ENCODE results near the gene ORAI1.
"Not testable (repeated sequence)": the region's sequence is repeated elsewhere in the genome, so short reads cannot be mapped to it uniquely, and the experiment has no call there.

The ORAI1 gene

DNA sequence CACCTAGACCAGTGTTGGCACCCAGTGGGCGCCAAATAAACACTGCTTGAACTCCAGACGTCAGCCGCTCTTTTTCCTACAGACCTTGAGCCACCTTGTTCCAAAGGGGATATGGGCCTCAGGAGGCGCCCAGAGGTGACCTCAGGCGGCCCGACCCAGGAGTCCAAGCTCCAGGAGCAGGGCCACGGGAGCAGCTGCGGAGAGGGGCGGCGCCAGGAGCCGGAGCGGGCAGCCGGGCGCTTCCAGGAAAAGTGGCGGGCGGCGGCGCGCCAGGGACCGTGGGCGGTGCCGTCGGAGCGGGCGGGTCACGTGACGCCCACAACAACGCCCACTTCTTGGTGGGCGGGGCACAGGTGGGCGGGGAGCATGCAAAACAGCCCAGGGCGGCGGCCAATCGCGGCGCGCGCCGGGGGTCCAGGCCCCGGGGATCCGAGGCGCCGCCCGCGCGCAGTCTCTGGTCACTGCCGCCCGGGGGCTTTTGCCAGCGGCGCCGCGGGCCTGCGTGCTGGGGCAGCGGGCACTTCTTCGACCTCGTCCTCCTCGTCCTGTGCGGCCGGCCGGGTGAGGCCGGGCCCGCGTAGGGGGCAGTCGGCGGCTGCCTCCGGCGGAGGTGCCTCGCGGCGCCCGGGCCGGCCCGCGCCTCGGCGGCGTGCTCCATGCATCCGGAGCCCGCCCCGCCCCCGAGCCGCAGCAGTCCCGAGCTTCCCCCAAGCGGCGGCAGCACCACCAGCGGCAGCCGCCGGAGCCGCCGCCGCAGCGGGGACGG is at the start of gene ORAI1:
Gene ORAI1 (plus strand): TSS at position 444 of the 766 bp plus-strand sequence.
- DNase-seq (ENCODE audit: low spot score) = peak; percentile 97
- Mint-ChIP-seq H3K27me3 (ENCODE audit: low read depth) (no peaks in the 10 kb centered on the region), H3K4me3 (peak within 1 kb of the TSS; percentile 92), H3K4me1 (ENCODE audit: low read depth) (peaks cover 36% of the 10 kb centered on the region), H3K27ac (peak within 1 kb of the TSS; percentile 91), H3K9me3 (no peaks in the 10 kb centered on the region), H3K36me3 (ENCODE audit: low read depth) (peaks cover 32% of the 10 kb centered on the region)

DNA sequence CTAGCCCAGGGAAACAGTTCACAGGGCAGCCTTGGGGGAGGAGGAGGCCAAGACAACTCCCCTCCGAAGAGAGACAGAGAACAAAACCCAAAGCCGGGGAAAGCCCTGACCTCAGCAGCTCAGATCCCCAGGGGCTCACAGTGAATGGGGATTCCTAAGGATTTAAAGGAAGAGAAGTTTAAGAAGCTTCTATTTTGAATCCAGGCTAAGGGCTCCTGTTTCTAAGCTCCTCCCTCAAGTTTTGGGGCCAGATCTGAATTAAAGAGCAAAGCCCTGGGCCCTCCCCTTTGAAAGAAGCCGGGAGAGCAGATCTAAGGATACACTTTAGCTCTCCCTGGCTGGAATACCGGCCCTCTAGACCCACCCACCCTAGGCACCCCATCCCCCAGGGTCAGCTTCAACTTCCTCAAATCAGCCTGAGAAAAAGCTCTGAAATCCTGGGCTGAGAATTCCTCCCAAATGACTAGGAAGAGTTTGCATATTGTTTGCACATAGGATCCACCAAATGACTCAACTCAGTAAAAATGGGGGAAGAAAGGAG is 49.4 kb upstream of the ORAI1 start:
- Mint-ChIP-seq H3K27me3 (ENCODE audit: low read depth) (no peaks in the 10 kb centered on the region), H3K9me3 (no peaks in the 10 kb centered on the region), H3K27ac (no peak overlapping the region), H3K36me3 (ENCODE audit: low read depth) (peaks cover 31% of the 10 kb centered on the region), H3K4me3 (peak overlapping the region; percentile 63), H3K4me1 (ENCODE audit: low read depth) (peaks cover 14% of the 10 kb centered on the region)
- no peak for DNase-seq (ENCODE audit: low spot score)

DNA sequence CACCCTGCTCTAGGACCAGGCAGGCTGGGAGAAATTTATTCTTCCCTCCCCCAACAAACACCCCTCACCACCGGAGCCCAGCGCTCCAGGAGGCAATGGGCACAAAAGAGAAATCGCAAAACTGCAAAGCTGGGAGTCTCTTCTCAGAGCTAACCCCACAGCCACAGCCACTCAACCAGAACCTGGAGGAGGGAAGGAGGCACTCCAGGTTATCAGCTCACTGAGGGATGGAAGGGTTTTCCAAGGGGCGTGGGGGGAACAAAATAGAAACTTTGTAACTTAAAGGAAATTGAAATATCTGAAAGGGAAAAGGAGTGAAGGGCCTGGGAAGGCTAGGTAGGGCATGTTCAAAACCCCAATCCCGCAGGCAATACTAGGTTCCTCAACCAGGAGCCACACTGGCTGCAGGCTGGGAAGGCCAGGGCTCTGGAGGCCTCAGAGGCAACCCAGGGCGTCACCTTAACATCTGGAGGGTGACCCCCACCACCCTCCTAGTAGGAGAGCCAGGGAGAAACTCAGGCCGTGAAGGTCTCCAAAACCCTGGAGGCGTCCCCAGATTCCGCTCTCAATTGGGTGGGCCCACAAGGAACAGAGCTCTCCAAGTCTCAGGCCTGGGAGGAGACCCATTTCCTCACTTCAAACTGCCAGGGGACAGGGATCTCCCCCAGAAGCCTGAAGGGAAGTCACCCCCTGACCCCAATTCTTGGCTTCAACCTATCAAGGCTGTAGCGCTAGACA is 48.7 kb upstream of the ORAI1 start:
- peaks cover 25% of the 10 kb centered on the region for H3K36me3 Mint-ChIP-seq (ENCODE audit: low read depth)
- no peaks in the 10 kb centered on the region for H3K27me3 Mint-ChIP-seq (ENCODE audit: low read depth)
- peaks cover 19% of the 10 kb centered on the region for H3K4me1 Mint-ChIP-seq (ENCODE audit: low read depth)
- H3K4me3 Mint-ChIP-seq = peak overlapping the region; percentile 63
- no peaks in the 10 kb centered on the region for H3K9me3 Mint-ChIP-seq
- peak overlapping the region; percentile 57 for H3K27ac Mint-ChIP-seq
- no peak for DNase-seq (ENCODE audit: low spot score)

DNA sequence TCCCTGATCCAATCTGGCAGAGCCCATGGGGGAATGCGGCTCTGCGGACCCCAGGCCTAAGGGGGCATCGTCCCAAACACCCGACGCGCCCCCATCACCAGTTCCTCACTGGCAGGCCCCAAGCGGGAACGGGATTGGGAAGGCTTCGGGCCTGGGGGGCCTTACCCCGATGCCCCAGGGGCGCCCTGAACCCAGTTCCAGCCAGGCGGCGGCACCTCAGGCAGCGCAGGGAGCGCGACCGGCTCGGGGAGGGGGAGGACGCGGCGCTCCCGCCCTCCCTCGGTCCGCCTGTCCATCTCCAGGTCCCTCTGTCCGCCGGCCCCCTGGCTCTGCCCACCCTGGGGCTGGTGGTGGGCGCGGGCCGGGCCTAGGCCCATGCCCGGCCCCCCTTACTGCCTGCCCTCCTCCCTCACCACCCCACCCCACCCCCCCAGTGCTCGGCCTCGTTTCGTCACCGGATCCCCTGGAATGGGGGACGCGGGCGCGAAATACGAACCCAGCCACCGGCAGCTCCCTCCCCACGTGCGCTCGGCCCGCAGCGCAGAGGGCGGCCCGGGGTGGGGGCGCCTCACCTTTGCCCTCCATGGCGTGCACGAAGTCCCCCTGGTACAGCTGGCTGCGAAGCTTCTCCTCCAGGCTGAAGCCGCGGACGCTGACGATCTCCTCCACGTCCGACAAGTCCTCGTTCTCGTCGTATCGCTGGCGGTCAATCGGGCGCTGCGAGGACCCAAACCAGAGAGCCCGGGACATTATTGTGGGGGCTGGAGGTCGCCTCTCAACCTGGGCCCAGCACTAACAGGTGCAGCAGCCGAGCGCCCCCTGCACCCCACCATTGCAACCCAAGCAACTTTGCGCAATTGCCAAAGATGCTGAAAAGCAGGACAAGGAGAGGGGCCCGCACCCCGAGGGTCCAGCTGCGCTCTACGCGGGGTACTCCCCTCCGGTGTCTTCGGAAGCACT is 47.8 kb upstream of the ORAI1 start:
- no peak for DNase-seq (ENCODE audit: low spot score)
- H3K27me3 Mint-ChIP-seq (ENCODE audit: low read depth) = no peaks in the 10 kb centered on the region
- H3K27ac Mint-ChIP-seq = peak overlapping the region; percentile 45
- peaks cover 25% of the 10 kb centered on the region for H3K36me3 Mint-ChIP-seq (ENCODE audit: low read depth)
- peaks cover 25% of the 10 kb centered on the region for H3K4me1 Mint-ChIP-seq (ENCODE audit: low read depth)
- H3K9me3 Mint-ChIP-seq = no peaks in the 10 kb centered on the region
- H3K4me3 Mint-ChIP-seq = peak overlapping the region; percentile 84

DNA sequence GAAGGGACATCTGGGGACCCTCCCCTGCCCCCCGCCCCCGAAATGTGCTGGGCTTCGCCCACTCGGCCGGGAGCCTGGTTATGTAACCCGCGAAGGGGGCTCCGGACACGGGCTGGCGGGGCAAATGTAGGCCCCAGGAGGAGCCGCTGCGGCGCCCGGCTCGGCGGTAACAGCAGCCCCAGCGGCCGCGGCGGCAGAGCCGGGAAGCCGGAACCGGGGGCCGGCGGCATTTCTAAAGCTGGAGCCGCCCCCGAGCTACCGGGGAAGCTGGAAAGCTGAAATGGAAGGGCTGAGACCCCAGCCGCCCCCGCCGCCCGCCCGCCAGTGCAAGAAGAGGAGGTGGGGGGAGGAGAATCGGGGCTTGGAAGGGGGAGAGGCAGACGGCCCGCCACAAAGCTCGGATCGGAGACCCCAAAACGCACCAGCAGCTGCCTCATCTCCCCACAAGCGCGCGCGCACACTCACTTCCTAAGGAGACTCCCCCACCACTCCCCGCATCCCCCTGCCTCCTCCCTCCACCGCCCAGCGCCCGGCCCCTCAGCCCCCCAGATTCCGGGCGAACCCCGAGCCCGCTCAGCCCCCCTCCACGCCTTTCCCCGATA is 47.0 kb upstream of the ORAI1 start:
- Mint-ChIP-seq H3K4me1 (ENCODE audit: low read depth) (peaks cover 27% of the 10 kb centered on the region), H3K27me3 (ENCODE audit: low read depth) (no peaks in the 10 kb centered on the region), H3K4me3 (peak overlapping the region; percentile 98), H3K9me3 (no peaks in the 10 kb centered on the region), H3K27ac (peak overlapping the region; percentile 99), H3K36me3 (ENCODE audit: low read depth) (peaks cover 23% of the 10 kb centered on the region)
- no peak for DNase-seq (ENCODE audit: low spot score)

DNA sequence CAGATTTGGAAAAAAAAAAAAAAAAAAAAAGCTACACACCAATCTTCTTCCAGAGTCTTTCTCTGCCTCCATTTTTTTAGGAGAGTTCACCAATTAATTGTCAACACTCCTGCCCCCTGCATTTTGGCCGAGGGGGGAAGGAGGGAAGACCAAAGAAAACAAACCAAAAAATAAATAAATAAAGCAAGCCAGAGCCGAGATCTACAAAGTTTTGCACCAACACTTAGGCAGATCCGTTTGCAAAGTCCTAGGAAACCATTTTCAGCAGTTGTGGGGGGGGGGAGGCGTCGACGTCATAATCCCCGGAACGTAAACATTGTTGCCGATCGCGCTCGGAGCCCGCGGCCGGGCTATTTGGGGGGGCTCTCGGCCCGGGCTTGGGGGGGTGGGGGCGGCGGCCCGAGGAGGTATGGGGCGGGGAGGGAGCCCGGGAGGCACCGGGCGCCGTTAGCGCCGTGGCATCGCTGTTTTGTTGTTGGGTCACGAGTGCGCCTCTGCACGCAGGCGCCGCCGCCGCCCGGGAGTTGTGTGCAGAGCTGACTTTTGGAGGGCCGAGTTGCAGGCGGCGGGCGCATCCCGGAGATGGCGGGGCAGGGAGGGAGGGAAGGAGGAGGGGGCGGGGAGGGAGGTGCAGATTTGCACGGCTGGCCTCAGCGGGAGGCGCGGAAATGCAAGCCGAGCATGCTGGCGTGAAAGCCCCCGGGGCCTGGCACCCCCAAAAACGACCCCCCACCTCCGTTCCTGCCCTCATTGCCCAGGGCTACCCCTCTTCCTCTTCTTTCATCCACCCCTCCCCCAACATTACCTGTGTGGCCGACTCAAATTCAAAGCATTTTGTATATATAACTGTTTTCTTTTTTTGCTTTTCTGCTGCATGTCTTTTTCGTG is 46.1 kb upstream of the ORAI1 start:
- H3K4me3 Mint-ChIP-seq = peak overlapping the region; percentile 98
- DNase-seq (ENCODE audit: low spot score) = peak; percentile 70
- peaks cover 27% of the 10 kb centered on the region for H3K4me1 Mint-ChIP-seq (ENCODE audit: low read depth)
- H3K27ac Mint-ChIP-seq = peak overlapping the region; percentile 99
- H3K9me3 Mint-ChIP-seq = no peaks in the 10 kb centered on the region
- H3K27me3 Mint-ChIP-seq (ENCODE audit: low read depth) = no peaks in the 10 kb centered on the region
- H3K36me3 Mint-ChIP-seq (ENCODE audit: low read depth) = peaks cover 16% of the 10 kb centered on the region

DNA sequence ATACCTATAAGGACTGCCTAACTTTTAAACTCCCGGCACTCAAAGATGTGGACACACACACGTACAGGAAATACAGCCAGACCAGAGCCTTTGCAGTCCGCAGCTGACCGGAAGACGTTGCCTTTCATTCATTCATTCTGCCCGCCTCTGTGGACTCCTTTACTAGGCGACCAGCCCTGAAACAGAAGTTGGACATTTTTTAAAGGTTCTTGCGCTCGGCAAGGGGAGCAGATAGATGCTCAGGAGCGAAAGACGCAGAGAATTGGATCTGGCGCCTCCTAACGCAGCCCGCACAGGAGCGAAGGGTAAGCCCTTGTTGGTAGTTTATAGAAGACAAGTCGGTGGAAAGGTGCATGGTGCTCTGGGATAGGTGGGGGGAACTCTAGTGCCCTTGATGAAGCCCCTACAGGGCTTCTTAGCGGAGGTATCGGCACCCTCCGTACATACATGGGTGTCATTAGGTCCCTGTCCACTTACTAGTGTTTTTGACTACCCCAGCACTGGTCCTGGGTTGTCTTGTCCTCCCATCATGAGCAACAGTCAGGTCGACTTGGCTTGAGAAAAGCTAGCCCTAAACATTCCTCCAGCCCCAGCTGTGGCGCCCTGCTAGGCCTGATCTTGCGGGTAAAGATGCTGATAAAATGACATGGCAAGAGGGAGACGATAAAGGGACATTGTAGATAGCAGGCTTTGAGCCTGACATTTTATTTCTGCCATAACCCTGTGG is 45.2 kb upstream of the ORAI1 start, which contains the start of gene KDM2B:
Gene KDM2B (minus strand): TSS at position 65 of the 727 bp plus-strand sequence. CDS start 112 bp downstream, outside the sequence.
- H3K4me3 Mint-ChIP-seq = peak within 1 kb of the TSS; percentile 98
- H3K27me3 Mint-ChIP-seq (ENCODE audit: low read depth) = no peaks in the 10 kb centered on the region
- DNase-seq (ENCODE audit: low spot score) = peak; percentile 17
- peaks cover 29% of the 10 kb centered on the region for H3K4me1 Mint-ChIP-seq (ENCODE audit: low read depth)
- H3K36me3 Mint-ChIP-seq (ENCODE audit: low read depth) = peaks cover 12% of the 10 kb centered on the region
- peak within 1 kb of the TSS; percentile 99 for H3K27ac Mint-ChIP-seq
- H3K9me3 Mint-ChIP-seq = no peaks in the 10 kb centered on the region

DNA sequence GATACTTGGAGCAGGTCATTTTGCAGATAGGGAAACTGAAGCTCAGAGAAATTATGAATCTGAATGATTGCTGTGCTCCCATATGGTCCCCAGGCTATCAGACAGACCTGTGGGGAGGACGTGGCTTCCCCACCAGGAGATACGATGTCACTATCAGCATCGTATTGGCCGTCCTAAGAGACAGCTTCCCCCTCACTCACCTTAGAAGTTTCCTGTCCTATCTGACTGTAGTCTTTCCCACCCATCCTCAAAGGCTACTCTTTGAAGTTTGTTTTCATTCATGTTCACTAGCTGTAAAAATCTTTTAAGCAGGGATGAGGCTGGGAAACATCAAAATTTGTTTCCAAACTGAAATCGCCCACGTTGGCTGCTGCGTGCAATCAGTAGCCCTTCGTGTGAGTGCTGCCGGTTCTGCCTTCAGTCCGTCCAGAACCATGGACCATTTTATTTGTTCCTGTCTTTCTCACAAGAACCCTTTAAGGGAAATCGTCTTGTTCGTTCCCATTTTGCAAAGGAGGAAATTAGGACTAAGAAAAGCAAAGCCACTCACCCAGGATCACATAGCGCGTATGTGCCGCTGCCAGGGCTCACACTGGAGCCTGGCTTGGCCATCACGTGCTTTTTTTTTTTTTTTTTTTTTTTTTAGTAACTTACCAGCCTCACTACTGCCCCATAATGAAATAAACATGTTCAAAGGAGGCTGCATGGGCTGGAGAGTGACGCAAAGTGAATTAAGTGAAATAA is 44.5 kb upstream of the ORAI1 start:
- Mint-ChIP-seq H3K4me3 (peak overlapping the region; percentile 98), H3K4me1 (ENCODE audit: low read depth) (peaks cover 29% of the 10 kb centered on the region), H3K27me3 (ENCODE audit: low read depth) (no peaks in the 10 kb centered on the region), H3K36me3 (ENCODE audit: low read depth) (peaks cover 11% of the 10 kb centered on the region), H3K27ac (peak overlapping the region; percentile 99), H3K9me3 (no peaks in the 10 kb centered on the region)
- DNase-seq (ENCODE audit: low spot score) = no peak

DNA sequence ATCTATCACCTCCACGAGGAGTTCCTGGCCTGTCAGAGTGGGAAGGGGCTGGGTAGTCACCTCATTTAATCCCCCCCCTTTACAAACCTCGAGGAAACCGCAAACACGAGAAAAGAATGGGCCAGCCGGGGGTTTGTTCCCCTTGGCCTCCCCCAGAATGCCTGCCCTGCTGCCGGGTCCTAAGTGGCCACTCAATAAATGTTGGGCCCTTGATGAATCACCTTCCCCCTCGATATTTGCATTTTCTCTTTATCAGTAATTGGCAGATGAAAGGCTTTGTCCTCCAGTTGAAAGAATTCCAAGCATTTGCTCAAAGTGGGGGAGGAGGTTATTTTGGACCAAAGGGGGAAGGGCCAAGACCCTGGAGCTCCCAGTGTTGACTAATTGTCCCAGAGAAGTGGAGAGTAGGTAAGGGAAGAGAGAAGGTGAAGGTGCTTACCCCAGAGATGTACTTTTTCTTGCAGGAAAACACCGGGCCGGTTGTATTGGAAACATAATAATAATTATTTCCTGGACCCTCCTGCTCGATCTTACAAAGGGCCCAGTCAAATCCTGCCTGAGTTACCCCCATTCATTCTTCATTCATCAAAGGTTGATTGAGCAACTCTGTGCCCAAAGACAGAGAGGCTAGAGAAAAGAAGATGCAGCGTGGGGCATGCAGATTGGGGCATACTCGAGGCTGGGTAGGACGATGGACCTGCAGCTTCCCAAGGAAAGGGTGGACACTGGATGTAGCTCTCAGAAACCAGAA is 43.6 kb upstream of the ORAI1 start:
- H3K27me3 Mint-ChIP-seq (ENCODE audit: low read depth) = no peaks in the 10 kb centered on the region
- no peak for DNase-seq (ENCODE audit: low spot score)
- no peaks in the 10 kb centered on the region for H3K9me3 Mint-ChIP-seq
- peaks cover 29% of the 10 kb centered on the region for H3K4me1 Mint-ChIP-seq (ENCODE audit: low read depth)
- H3K4me3 Mint-ChIP-seq = peak overlapping the region; percentile 98
- H3K27ac Mint-ChIP-seq = peak overlapping the region; percentile 68
- peaks cover 9% of the 10 kb centered on the region for H3K36me3 Mint-ChIP-seq (ENCODE audit: low read depth)

DNA sequence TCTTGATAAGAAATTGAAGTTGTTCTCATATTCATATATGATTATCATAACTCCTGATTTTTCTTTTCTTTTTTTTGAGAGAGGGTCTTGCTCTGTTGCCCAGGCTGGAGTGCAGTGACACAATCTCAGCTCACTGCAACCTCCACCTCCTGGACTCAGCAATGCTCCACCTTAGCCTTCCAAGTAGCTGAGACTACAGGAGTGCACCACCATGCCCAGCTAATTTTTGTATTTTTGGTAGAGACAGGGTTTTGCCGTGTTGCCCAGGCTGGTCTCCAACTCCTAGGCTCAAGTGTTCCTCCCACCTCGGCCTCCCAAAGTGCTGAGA is 43.0 kb upstream of the ORAI1 start:
- H3K4me1 Mint-ChIP-seq (ENCODE audit: low read depth) = peaks cover 29% of the 10 kb centered on the region
- not testable (repeated sequence) for H3K9me3 Mint-ChIP-seq; DNase-seq (ENCODE audit: low spot score); H3K27me3 Mint-ChIP-seq (ENCODE audit: low read depth); H3K36me3 Mint-ChIP-seq (ENCODE audit: low read depth); H3K27ac Mint-ChIP-seq
- H3K4me3 Mint-ChIP-seq = peak overlapping the region; percentile 98

DNA sequence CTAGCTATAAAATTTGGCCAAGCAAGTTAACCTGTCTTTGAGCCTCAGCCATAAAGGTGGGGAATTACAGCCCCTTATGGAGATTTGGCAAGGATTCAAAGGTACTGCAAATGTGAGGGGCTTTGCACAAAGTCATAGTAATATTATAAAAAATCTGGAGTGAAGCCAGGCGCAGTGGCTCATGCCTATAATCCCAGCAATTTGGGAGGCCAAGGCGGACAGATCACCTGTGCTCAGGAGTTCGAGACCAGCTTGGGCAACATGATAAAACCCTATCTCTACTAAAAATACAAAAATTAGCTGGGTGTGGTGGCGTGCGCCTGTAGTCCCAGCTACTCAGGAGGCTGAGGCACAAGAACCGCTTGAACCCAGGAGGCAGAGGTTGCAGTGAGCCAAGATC is 41.4 kb upstream of the ORAI1 start:
- H3K36me3 Mint-ChIP-seq (ENCODE audit: low read depth); H3K27me3 Mint-ChIP-seq (ENCODE audit: low read depth); H3K9me3 Mint-ChIP-seq; DNase-seq (ENCODE audit: low spot score); H3K27ac Mint-ChIP-seq; H3K4me3 Mint-ChIP-seq: not testable (repeated sequence)
- peaks cover 30% of the 10 kb centered on the region for H3K4me1 Mint-ChIP-seq (ENCODE audit: low read depth)

Data from T-helper 2 cell treated with Interferon-gamma antibody and Interleukin-4, amounts not matched to agents 5 μg/mL and 100 μg/mL, for 36 hours (primary cell).